ENCODE data around the gene SLC24A3.

The SLC24A3 gene

GRCh38 chr20:19757487-19758132 lies 545.2 kb downstream of the SLC24A3 start:
- TF ChIP-seq, protein P1, sequence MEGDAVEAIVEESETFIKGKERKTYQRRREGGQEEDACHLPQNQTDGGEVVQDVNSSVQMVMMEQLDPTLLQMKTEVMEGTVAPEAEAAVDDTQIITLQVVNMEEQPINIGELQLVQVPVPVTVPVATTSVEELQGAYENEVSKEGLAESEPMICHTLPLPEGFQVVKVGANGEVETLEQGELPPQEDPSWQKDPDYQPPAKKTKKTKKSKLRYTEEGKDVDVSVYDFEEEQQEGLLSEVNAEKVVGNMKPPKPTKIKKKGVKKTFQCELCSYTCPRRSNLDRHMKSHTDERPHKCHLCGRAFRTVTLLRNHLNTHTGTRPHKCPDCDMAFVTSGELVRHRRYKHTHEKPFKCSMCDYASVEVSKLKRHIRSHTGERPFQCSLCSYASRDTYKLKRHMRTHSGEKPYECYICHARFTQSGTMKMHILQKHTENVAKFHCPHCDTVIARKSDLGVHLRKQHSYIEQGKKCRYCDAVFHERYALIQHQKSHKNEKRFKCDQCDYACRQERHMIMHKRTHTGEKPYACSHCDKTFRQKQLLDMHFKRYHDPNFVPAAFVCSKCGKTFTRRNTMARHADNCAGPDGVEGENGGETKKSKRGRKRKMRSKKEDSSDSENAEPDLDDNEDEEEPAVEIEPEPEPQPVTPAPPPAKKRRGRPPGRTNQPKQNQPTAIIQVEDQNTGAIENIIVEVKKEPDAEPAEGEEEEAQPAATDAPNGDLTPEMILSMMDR (IDR thresholded peaks at IDR 0.05; ENCODE audit: borderline replicate concordance, control extremely low read depth, extremely low read depth, insufficient read depth, missing control alignments): no peak
- DNase-seq (ENCODE audit: low spot score): peak; percentile 62
- in situ Hi-C loops (cut with MboI; ENCODE audit: low sequenced_read_pairs, unreplicated experiment): no loop called here

DNA sequence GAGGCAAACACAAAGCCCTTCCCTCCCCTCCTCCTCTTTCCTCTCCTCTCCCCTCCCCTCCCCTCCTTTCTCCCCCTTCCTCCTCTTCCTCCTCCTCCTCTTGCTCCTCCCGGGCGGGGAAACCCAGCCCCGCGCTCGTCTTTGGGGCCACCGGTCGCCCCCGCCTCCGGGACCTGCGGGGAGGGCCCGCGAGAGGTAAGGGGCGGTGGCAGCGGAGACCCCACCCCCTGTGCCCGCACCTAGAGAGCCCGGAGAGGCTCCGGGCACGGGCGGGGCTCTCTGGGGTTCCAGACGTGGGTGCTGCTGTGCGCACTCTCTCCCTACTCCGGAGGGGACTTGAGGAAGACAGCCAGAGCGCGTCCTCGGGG lies 545.7 kb downstream of the SLC24A3 start, which contains the start of gene RIN2:
TSS of gene RIN2 (plus strand) at position 126 of the 368 bp plus-strand sequence. CDS start 131,344 bp downstream, outside the sequence.
- in situ Hi-C loops (cut with MboI; ENCODE audit: low sequenced_read_pairs, unreplicated experiment): no loop called here
- no peak for DNase-seq (ENCODE audit: low spot score)
- TF ChIP-seq, protein P1 (IDR thresholded peaks at IDR 0.05; ENCODE audit: borderline replicate concordance, control extremely low read depth, extremely low read depth, insufficient read depth, missing control alignments): no peak

DNA sequence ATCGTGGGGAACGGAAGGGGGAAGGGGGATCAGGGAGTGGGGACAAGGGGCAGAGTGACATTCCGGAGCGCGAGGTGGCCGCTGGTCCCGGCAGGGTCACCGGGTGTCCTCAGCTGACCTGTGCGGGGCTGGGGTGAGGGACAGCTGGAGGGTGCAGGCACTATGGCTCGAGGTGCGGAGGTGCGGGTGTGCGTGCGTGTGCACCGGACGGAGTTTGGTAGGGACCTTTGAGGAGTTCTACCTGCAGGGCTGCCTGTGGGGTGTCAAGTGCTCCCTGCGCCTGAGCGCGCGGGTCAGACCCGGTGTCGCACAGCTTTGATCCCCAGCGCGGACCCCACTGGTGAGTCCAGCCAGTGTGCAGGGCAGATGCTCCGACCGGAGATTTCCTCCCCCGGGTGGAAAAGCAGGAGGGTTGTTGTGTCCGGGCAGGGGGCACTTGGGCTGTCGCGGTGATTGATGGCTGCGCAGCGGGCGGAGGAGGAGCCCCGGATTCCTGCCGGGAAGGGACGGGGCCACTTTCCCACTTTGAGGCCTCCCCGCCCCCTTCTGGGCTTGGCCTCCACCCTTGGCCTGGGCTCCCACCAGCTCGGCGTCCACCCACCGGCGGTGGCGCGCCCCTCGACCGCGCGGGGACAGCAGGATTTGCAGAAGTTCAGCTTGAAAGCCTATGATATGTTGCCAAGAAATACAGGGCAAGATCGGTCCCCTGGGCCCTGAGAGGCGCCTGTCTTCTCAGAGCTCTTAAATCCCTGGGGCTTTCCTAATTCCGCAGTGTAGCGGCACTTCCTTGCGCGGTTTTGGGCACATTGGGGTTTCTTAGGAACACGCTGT lies 546.3 kb downstream of the SLC24A3 start:
- in situ Hi-C loops (cut with MboI; ENCODE audit: low sequenced_read_pairs, unreplicated experiment): no loop called here
- peak; percentile 46 for DNase-seq (ENCODE audit: low spot score)
- TF ChIP-seq, protein P1 (IDR thresholded peaks at IDR 0.05; ENCODE audit: borderline replicate concordance, control extremely low read depth, extremely low read depth, insufficient read depth, missing control alignments): no peak

- no peak for DNase-seq (ENCODE audit: low spot score)
These were observed 547.9 kb downstream of the SLC24A3 start for GRCh38 chr20:19760371-19760721.

GRCh38 chr20:19761326-19761725 lies 548.9 kb downstream of the SLC24A3 start:
- no peak for DNase-seq (ENCODE audit: low spot score)
- in situ Hi-C loops (cut with MboI; ENCODE audit: low sequenced_read_pairs, unreplicated experiment): no loop called here
- TF ChIP-seq, protein P1 (IDR thresholded peaks at IDR 0.05; ENCODE audit: borderline replicate concordance, control extremely low read depth, extremely low read depth, insufficient read depth, missing control alignments): no peak

More at GRCh38 chr20:19760371-19760721, 547.9 kb downstream of the SLC24A3 start:
- TF ChIP-seq, protein P1 (IDR thresholded peaks at IDR 0.05; ENCODE audit: borderline replicate concordance, control extremely low read depth, extremely low read depth, insufficient read depth, missing control alignments): no peak
- in situ Hi-C loops (cut with MboI; ENCODE audit: low sequenced_read_pairs, unreplicated experiment): no loop called here

GRCh38 chr20:19761841-19762240 lies 549.4 kb downstream of the SLC24A3 start:
- TF ChIP-seq, protein P1 (IDR thresholded peaks at IDR 0.05; ENCODE audit: borderline replicate concordance, control extremely low read depth, extremely low read depth, insufficient read depth, missing control alignments): no peak
- in situ Hi-C loops (cut with MboI; ENCODE audit: low sequenced_read_pairs, unreplicated experiment): no loop called here
- DNase-seq (ENCODE audit: low spot score): no peak
